Karpas-422 (cell line): Measurements from ENCODE around the gene POM121C. TPM values are rescaled to one million over a fixed set of nuclear protein-coding genes. Genes with fewer than 3 reads are reported as not detected.
"Not testable (repeated sequence)": the region's sequence is repeated elsewhere in the genome, so short reads cannot be mapped to it uniquely, and the experiment has no call there.

ENCODE experiments used
- DNase-seq: peaks from one replicate; pipeline ENCODE4 v3.0.0-alpha.2; 2015
- H2AFZ ChIP-seq: fragments of 200-600 bp; sonication (generic); 2 replicates; pipeline ENCODE4 v1.6.1; 2014; ENCODE audit warnings: antibody characterized with exemption, low read length, mixed read lengths
- H3K27ac ChIP-seq: fragments of 200-600 bp; sonication (generic); 2 replicates; pipeline ENCODE4 v1.5.1; 2014; ENCODE audit warnings: mild to moderate bottlenecking, low read length, moderate library complexity
- H3K27me3 ChIP-seq: fragments of 200-600 bp; sonication (generic); 2 replicates; pipeline ENCODE4 v1.6.1; 2014; ENCODE audit warnings: low read length, mixed read lengths
- H3K36me3 ChIP-seq: fragments of 200-600 bp; sonication (generic); 2 replicates; pipeline ENCODE4 v1.6.1; 2014; ENCODE audit warnings: low read length, mixed read lengths; ENCODE audit not compliant: insufficient read depth
- H3K4me1 ChIP-seq: fragments of 200-600 bp; sonication (generic); 2 replicates; pipeline ENCODE4 v1.6.1; 2014; ENCODE audit warnings: mild to moderate bottlenecking, low read length, mixed read lengths
- H3K4me2 ChIP-seq: fragments of 200-600 bp; sonication (generic); 2 replicates; pipeline ENCODE4 v1.6.1; 2014; ENCODE audit warnings: low read length, low read depth, mild to moderate bottlenecking; ENCODE audit not compliant: poor library complexity, severe bottlenecking
- H3K4me3 ChIP-seq: fragments of 200-600 bp; sonication (generic); 2 replicates; pipeline ENCODE4 v1.5.1; 2014; ENCODE audit warnings: mild to moderate bottlenecking, antibody characterized with exemption, low read length, mixed read lengths
- H3K79me2 ChIP-seq: fragments of 200-600 bp; sonication (generic); 2 replicates; pipeline ENCODE4 v1.6.1; 2014; ENCODE audit warnings: mild to moderate bottlenecking, low read length, mixed read lengths
- H3K9ac ChIP-seq: fragments of 200-600 bp; sonication (generic); 2 replicates; pipeline ENCODE4 v1.6.0; 2014; ENCODE audit warnings: low read length
- H3K9me2 ChIP-seq: fragments of 200-600 bp; sonication (generic), shearing (Covaris generic); replicated peaks from 2 replicates; pipeline ENCODE4 v1.6.0; 2014; ENCODE audit warnings: mild to moderate bottlenecking, low read length, moderate library complexity; ENCODE audit not compliant: insufficient read depth
- H3K9me3 ChIP-seq: fragments of 300-700, 200-600 bp; sonication (generic); 2 replicates; pipeline ENCODE4 v1.6.1; 2014; ENCODE audit warnings: low read length, mixed read lengths
- H4K20me1 ChIP-seq: fragments of 200-600 bp; sonication (generic); 2 replicates; pipeline ENCODE4 v1.6.1; 2014; ENCODE audit warnings: mild to moderate bottlenecking, antibody characterized with exemption, low read length, low read depth; ENCODE audit not compliant: insufficient read depth
- total RNA-seq: library from RNA; depleted of rRNA; stranded (reverse); fragments of >200 nt; shearing (Covaris generic); gene quantifications from 2 replicates; pipeline ENCODE4 v1.2.3, GENCODE V29; 2014; ENCODE audit warnings: low replicate concordance

The POM121C gene
- total RNA-seq, 1 experiment from 2014 or later, result 46.1 TPM

DNA sequence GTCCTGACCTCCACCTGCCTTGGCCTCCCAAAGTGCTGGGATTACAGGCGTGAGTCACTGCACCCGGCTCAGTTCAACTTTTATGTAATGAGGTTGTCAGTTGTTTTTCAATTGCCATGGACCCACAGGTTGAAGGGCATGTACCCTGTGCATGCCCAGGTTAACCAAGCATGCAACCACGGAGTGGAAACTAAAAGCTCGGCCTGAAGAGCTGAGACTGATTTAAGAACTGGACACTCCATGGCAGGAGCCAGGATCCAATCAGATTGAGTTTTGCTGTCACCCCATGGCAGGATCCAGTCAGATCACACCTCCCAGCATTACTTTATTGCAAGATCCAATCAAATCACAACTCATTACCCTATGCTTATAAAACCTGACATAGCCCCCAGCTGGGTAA, 22.9 kb upstream of the POM121C start:
- H3K4me2 ChIP-seq, H3K79me2 ChIP-seq, H2AFZ ChIP-seq, H3K27me3 ChIP-seq, H3K4me1 ChIP-seq, H3K9me3 ChIP-seq, H3K27ac ChIP-seq, H3K4me3 ChIP-seq, H3K9me2 ChIP-seq, H3K9ac ChIP-seq, H4K20me1 ChIP-seq, DNase-seq, H3K36me3 ChIP-seq: not testable (repeated sequence)

DNA sequence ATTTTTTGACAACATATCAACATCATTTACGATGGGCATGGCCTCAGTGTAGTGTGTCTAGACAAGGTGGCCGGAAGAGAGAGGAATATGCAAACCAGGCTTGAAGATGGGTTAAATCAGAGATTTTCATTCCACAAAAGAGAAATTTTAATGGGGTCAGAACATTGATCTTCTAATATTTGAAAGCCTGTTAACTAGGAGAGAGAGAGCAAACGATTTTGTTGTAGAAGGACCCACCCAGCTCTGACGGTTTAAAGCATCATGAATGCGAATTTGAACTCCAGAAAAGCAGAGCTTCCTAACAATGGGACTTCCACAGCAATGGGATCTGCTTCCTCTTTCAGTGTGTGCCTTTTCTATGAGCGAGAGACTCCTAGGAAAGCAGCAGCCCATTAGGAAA, 5.9 kb upstream of the POM121C start, which contains the start of gene SPDYE5:
SPDYE5 (plus strand) TSS at position 301 of the 400 bp plus-strand sequence. CDS start 1,728 bp downstream, outside the sequence.
- H3K27ac ChIP-seq, H2AFZ ChIP-seq, H3K9me3 ChIP-seq, H3K9me2 ChIP-seq, H3K4me2 ChIP-seq, H3K36me3 ChIP-seq, H3K27me3 ChIP-seq, DNase-seq, H4K20me1 ChIP-seq, H3K79me2 ChIP-seq, H3K9ac ChIP-seq, H3K4me1 ChIP-seq, H3K4me3 ChIP-seq: not testable (repeated sequence)

DNA sequence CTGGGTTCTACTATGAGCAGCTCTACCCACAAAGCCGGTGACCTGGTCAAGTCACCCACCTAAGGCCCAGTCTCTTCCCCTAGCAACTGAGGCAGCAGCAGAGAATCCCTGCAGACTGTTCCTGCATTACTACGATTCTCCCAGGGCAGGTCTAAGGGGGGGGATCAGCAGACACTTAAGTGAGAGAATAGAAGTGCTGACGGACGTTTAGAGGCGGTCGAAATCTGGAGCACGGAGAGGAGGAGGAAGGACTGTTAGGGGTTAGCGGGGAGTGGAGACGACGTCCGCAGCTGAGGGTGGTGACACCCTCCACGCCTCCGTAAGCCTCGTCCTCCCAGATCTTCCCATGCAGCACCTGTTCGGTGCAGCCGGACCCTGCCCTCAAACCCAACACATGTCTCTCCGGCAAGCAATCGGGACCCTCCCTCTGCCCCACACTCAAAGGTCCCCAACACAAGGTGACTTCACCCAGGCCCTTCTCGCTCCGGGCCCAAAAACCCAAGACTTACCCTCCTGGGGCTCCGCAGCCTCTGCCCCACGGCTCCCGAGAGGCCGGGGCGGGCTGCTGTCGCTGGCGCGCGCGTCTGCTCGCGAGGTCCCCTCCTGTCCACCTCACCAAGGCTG, 632 bp downstream of the POM121C start:
- not testable (repeated sequence) for H3K9me3 ChIP-seq, H3K4me1 ChIP-seq, H3K27me3 ChIP-seq, H4K20me1 ChIP-seq, H3K9me2 ChIP-seq, H2AFZ ChIP-seq, H3K36me3 ChIP-seq
- peak overlapping the region; percentile 52; the same call in 1 of the 2 replicates for H3K27ac ChIP-seq
- H3K9ac ChIP-seq, result peak overlapping the region; percentile 89
- H3K4me3 ChIP-seq, result peak overlapping the region; percentile 86
- H3K79me2 ChIP-seq, result peaks cover 35% of the 10 kb centered on the region
- peak overlapping the region; percentile 72 for H3K4me2 ChIP-seq
- DNase-seq, result peak; percentile 50

- H4K20me1 ChIP-seq, H2AFZ ChIP-seq, H3K9me2 ChIP-seq, H3K36me3 ChIP-seq, H3K9ac ChIP-seq, H3K27me3 ChIP-seq, H3K9me3 ChIP-seq, H3K4me3 ChIP-seq, H3K4me1 ChIP-seq, H3K27ac ChIP-seq, H3K4me2 ChIP-seq, DNase-seq: not testable (repeated sequence)
- peaks cover 37% of the 10 kb centered on the region for H3K79me2 ChIP-seq
Observed at GRCh38 chr7:75480313-75480712, 5.8 kb downstream of the POM121C start.

DNA sequence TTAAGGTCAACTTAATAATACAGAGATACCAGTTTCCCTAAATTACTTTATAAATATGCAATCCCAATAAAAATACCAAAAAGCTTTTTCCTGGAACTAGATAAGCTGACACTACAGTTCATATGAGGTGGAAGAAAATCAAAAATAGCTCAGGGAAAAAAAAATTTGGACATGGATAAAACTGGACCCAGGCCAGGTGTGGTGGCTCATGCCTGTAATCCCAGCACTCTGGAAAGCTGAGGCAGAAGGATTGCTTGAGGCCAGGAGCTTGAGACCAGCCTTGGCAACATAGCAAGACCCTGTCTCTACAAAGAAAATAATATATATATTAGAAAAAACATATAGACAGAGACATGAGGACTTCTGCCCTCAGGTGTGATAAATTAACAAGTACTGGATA, 8.6 kb downstream of the POM121C start:
- not testable (repeated sequence) for H4K20me1 ChIP-seq, H3K4me3 ChIP-seq
- peaks cover 20% of the 10 kb centered on the region for H3K79me2 ChIP-seq

GRCh38 chr7:75470166-75470565, 15.9 kb downstream of the POM121C start:
- H3K27ac ChIP-seq, H3K36me3 ChIP-seq, DNase-seq, H4K20me1 ChIP-seq, H3K79me2 ChIP-seq, H3K9ac ChIP-seq, H2AFZ ChIP-seq, H3K9me2 ChIP-seq, H3K4me1 ChIP-seq, H3K9me3 ChIP-seq, H3K27me3 ChIP-seq, H3K4me2 ChIP-seq, H3K4me3 ChIP-seq: not testable (repeated sequence)

More for the DNA sequence above, 8.6 kb downstream of the POM121C start:
- not testable (repeated sequence) for H3K27me3 ChIP-seq, H3K9me3 ChIP-seq, H3K27ac ChIP-seq, H3K36me3 ChIP-seq, H2AFZ ChIP-seq, H3K4me2 ChIP-seq, H3K4me1 ChIP-seq, H3K9ac ChIP-seq, H3K9me2 ChIP-seq, DNase-seq

DNA sequence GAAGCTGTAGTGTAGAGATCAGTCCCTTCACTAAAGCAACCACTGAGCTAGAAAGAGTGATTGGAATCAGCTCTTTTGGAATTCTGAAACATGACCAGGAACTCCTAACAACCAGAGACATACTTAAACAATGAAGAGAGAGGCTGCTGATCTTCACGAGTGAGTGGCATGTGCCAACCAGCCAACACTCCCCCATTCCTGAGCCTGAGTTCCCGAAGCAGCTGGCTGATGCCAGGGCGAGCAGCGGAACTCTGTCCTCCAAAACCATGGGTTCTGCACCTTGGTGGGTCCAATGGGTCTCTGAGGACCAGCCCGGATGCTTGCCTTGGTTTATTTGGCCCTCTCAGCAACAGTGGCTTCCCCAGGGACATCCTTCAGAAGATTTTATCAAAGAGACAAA, 25.6 kb downstream of the POM121C start:
- not testable (repeated sequence) for DNase-seq, H3K27ac ChIP-seq, H3K27me3 ChIP-seq, H3K9ac ChIP-seq, H3K4me2 ChIP-seq, H3K9me2 ChIP-seq, H3K79me2 ChIP-seq, H3K36me3 ChIP-seq, H3K9me3 ChIP-seq, H2AFZ ChIP-seq, H3K4me3 ChIP-seq, H4K20me1 ChIP-seq, H3K4me1 ChIP-seq

DNA sequence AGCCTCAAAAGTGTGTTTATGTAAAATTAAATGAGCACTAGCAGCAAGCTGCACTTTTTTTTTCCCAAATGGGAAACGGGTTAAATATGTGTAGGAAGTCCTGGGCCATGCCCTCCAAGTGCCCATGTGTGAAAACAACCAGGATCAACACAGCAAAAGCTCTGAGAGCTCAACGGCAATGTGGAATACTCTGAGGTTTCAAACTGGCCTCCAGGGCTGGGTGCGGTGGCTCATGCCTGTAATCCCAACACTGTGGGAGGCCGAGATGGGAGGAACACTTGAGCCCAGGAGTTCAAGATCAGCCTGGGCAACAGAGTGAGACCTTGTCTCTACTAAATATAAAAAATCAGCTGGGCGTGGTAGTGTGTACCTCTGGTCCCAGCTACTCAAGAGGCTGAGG, 28.1 kb downstream of the POM121C start:
- H2AFZ ChIP-seq, H3K4me1 ChIP-seq, H3K9me2 ChIP-seq, H3K4me2 ChIP-seq, H3K27ac ChIP-seq, H3K27me3 ChIP-seq, DNase-seq, H4K20me1 ChIP-seq, H3K79me2 ChIP-seq, H3K4me3 ChIP-seq, H3K9me3 ChIP-seq, H3K9ac ChIP-seq, H3K36me3 ChIP-seq: not testable (repeated sequence)

DNA sequence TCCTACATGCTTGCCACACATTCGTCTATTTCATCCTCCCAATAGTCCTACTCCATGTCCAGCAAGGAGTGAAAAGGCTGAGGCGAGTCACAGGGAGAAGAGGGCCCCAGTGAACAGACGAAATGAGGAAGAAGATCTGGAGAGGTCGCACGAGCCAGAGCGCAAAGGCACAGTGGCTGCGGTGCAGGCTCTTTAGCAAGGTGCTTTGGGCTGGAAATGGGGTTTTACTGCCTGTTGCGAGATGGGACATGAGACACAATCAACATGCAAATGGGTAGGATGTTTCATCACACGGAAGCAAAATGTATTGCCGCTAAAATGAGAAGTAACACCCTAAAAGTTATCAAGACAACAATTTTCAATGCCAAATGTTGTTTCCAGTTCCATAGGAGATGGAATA, 29.7 kb downstream of the POM121C start:
- not testable (repeated sequence) for H4K20me1 ChIP-seq, H3K9ac ChIP-seq, H3K9me3 ChIP-seq, H2AFZ ChIP-seq, H3K4me2 ChIP-seq, H3K27me3 ChIP-seq, DNase-seq, H3K4me1 ChIP-seq, H3K4me3 ChIP-seq, H3K79me2 ChIP-seq, H3K9me2 ChIP-seq, H3K27ac ChIP-seq, H3K36me3 ChIP-seq
